Endodermal cell (in vitro differentiated cells): ENCODE measurements around the gene PRPF19. TPM values are rescaled to one million over a fixed set of nuclear protein-coding genes. Genes with fewer than 3 reads are reported as not detected.

Experiments
- DNase-seq: peaks from one replicate; pipeline ENCODE4 v3.0.0-alpha.2; 2017
- H3K27ac ChIP-seq: 2 replicates; pipeline ENCODE4 v1.5.1; 2013; ENCODE audit warnings: mild to moderate bottlenecking, low read depth, low read length, moderate library complexity
- H3K27me3 ChIP-seq: 2 replicates; pipeline ENCODE4 v1.6.1; 2013; ENCODE audit warnings: mild to moderate bottlenecking, low read length, moderate library complexity; ENCODE audit not compliant: insufficient read depth, control insufficient read depth, poor library complexity, severe bottlenecking
- H3K36me3 ChIP-seq: 2 replicates; pipeline ENCODE4 v1.7.0; 2013; ENCODE audit warnings: mild to moderate bottlenecking, low read length, moderate library complexity; ENCODE audit not compliant: control insufficient read depth, insufficient read depth
- H3K4me1 ChIP-seq: one replicate; pipeline ENCODE4 v1.7.0; 2013; ENCODE audit warnings: low read length; ENCODE audit not compliant: control insufficient read depth, insufficient read depth
- H3K4me3 ChIP-seq: 2 replicates; pipeline ENCODE4 v1.5.1; 2013; ENCODE audit warnings: mild to moderate bottlenecking, low read length, moderate library complexity
- H3K9ac ChIP-seq: 2 replicates; pipeline ENCODE4 v1.6.1; 2013; ENCODE audit warnings: mild to moderate bottlenecking, low read length, moderate library complexity; ENCODE audit not compliant: poor library complexity, severe bottlenecking; ENCODE audit errors: extremely low read depth
- H3K9me3 ChIP-seq: 2 replicates; pipeline ENCODE4 v1.6.1; 2013; ENCODE audit warnings: mild to moderate bottlenecking, low read length, moderate library complexity; ENCODE audit not compliant: control insufficient read depth
- H3K27ac Mint-ChIP-seq: 2 replicates; pipeline ENCODE4 v1.8.0; 2020; ENCODE audit warnings: mixed read lengths
- H3K27me3 Mint-ChIP-seq: 2 replicates; pipeline ENCODE4 v1.8.0; 2021; ENCODE audit warnings: mild to moderate bottlenecking, mixed read lengths; ENCODE audit not compliant: insufficient read depth
- H3K36me3 Mint-ChIP-seq: 2 replicates; pipeline ENCODE4 v1.8.0; 2020; ENCODE audit warnings: low read depth, mixed read lengths
- H3K4me1 Mint-ChIP-seq: 2 replicates; pipeline ENCODE4 v1.8.0; 2020; ENCODE audit warnings: mixed read lengths
- H3K4me3 Mint-ChIP-seq: 2 replicates; pipeline ENCODE4 v1.8.0; 2020; ENCODE audit warnings: mild to moderate bottlenecking, moderate library complexity, mixed read lengths
- H3K9me3 Mint-ChIP-seq: 2 replicates; pipeline ENCODE4 v1.8.0; 2020; ENCODE audit warnings: mild to moderate bottlenecking, mixed read lengths
- WGBS, 2 experiments: methylation state at CpG; one replicate each; pipeline versions ENCODE4 v1.1.5 to v1.1.7; 2013; ENCODE audit warnings: missing lambda C conversion rate in 2 of 2, mixed read lengths in 1 of 2; ENCODE audit not compliant: insufficient coverage in 1 of 2, insufficient read length in 1 of 2; 5-methylcytosine and 5-hydroxymethylcytosine counted together
- total RNA-seq, 2 donors: library from RNA; stranded (reverse); fragmentation: NEBNext Ultra II Directional in 1 of 2; extraction: Animal tissue kit (Norgen Biotek cat#: 25700) in 1 of 2; gene quantifications; 2 replicates in 1 of 2; 3 replicates in 1 of 2; pipeline ENCODE4 v1.2.1, GENCODE V29; 2021
- TF ChIP-seq, protein P1 (sequence below): fragments of 200-600 bp; sonication (generic); conservative IDR thresholded peaks from 2 replicates; pipeline ENCODE4 v1.5.0; 2021; ENCODE audit warnings: antibody characterized with exemption, mild to moderate bottlenecking

Gene PRPF19
- total RNA-seq, 2 donors from 2014 or later = 106 to 109 TPM

GRCh38 chr11:60872961-60873524 is 33.3 kb downstream of the PRPF19 start:
- no peak overlapping the region for H3K4me3 Mint-ChIP-seq
- 54 to 72% methylated on average over 9 to 16 of the region's 16 CpGs for WGBS, 2 experiments
- H3K36me3 ChIP-seq = peaks cover 8% of the 10 kb centered on the region
- no peak overlapping the region for H3K9ac ChIP-seq
- peaks cover 4% of the 10 kb centered on the region for H3K4me1 Mint-ChIP-seq
- H3K9me3 ChIP-seq = no peaks in the 10 kb centered on the region
- no peaks in the 10 kb centered on the region for H3K27me3 ChIP-seq
- no peak overlapping the region for H3K27ac ChIP-seq
- no peak overlapping the region for H3K27ac Mint-ChIP-seq
- TF ChIP-seq, protein P1, sequence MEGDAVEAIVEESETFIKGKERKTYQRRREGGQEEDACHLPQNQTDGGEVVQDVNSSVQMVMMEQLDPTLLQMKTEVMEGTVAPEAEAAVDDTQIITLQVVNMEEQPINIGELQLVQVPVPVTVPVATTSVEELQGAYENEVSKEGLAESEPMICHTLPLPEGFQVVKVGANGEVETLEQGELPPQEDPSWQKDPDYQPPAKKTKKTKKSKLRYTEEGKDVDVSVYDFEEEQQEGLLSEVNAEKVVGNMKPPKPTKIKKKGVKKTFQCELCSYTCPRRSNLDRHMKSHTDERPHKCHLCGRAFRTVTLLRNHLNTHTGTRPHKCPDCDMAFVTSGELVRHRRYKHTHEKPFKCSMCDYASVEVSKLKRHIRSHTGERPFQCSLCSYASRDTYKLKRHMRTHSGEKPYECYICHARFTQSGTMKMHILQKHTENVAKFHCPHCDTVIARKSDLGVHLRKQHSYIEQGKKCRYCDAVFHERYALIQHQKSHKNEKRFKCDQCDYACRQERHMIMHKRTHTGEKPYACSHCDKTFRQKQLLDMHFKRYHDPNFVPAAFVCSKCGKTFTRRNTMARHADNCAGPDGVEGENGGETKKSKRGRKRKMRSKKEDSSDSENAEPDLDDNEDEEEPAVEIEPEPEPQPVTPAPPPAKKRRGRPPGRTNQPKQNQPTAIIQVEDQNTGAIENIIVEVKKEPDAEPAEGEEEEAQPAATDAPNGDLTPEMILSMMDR = no peak
- H3K4me3 ChIP-seq = no peak overlapping the region
- H3K4me1 ChIP-seq = no peaks in the 10 kb centered on the region
- H3K9me3 Mint-ChIP-seq = no peaks in the 10 kb centered on the region
- H3K36me3 Mint-ChIP-seq = no peaks in the 10 kb centered on the region
- peak; percentile 80 for DNase-seq
- H3K27me3 Mint-ChIP-seq = peaks cover 1% of the 10 kb centered on the region

DNA sequence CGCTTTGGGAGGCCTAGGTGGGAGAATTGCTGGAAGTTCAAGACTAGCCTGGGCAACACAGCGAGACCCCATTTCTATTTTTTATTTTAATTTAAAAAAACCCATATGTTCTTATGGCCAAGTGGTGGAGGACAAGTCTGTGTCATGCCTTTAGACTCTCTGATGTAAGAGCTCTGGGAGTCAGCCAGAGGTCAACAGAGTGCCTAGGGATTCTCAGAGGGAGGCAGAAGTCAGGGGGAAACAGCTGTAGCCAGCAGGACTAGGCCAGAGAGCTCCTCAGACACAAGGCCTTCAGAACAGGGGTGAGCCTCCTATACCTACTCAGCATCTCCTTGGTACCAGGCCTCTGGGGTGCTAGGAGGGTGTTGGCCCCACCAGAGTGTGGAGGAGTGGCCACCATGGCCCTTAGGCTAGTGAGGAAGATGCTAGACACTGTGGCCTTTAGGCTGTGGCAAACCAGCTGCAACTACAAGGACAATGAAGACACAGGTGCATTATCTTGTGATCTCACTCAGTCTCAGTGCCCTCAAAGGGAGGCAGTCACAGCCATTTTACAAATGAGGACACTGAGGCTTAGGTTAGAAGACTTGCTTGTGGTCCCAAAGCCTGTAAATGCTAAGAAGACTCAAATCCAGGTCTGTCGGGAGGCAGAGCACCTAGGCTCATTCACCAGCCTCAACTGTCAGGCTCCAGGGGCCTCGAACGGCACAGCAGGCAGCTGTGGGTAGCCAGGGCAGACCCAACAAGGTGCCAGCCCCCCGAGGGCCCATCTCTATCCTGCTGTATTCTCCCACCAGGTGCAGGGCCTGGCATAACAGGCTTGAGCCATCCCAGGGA is 34.0 kb downstream of the PRPF19 start:
- TF ChIP-seq, protein P1 = no peak
- peaks cover 4% of the 10 kb centered on the region for H3K4me1 Mint-ChIP-seq
- DNase-seq = no peak
- H3K4me3 Mint-ChIP-seq = no peak overlapping the region
- H3K36me3 ChIP-seq = peaks cover 1% of the 10 kb centered on the region
- H3K4me3 ChIP-seq = no peak overlapping the region
- H3K27me3 ChIP-seq = no peaks in the 10 kb centered on the region
- no peaks in the 10 kb centered on the region for H3K9me3 Mint-ChIP-seq
- no peaks in the 10 kb centered on the region for H3K4me1 ChIP-seq
- no peak overlapping the region for H3K9ac ChIP-seq
- peaks cover 1% of the 10 kb centered on the region for H3K27me3 Mint-ChIP-seq
- H3K27ac Mint-ChIP-seq = no peak overlapping the region
- WGBS, 2 experiments = 87 to 100% methylated on average over 4 to 5 of the region's 6 CpGs
- H3K27ac ChIP-seq = no peak overlapping the region
- no peaks in the 10 kb centered on the region for H3K9me3 ChIP-seq
- H3K36me3 Mint-ChIP-seq = no peaks in the 10 kb centered on the region

DNA sequence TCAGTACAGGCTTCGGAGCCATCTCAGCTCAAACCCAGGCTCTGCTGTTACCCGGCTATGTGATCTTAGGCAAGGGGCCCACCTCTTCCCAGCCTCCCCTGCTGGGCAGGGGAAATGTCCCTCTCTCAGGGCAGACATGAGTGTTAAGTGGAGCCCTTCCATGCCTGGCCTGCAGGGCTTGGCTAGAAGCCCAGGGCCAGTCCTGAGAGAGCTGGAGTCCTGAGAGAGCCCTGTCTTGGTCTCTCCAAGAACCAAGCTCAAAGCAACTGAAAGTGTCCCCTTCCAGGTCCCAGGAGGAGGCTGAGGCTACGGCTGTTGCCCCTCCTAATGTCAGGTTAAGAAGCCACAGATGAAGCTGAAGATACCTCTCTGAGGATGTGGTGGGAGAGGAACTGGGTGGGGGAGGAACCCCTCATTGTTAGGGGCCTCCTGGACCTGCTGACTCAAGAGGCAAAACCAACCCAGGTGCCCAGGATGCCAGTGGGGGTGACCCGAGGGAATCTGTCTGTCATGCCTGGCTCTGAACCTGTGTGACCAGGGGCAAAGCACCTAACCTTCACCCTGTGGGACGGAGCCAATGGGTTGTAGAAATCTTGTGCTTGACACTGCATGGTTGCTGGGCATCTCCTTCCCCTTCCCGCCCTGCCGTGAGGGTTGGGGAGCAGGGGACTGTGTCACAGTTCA is 34.9 kb downstream of the PRPF19 start:
- peak; percentile 61 for DNase-seq
- no peaks in the 10 kb centered on the region for H3K27me3 ChIP-seq
- H3K9ac ChIP-seq = no peak overlapping the region
- no peak overlapping the region for H3K27ac ChIP-seq
- H3K27me3 Mint-ChIP-seq = peaks cover 1% of the 10 kb centered on the region
- H3K9me3 ChIP-seq = no peaks in the 10 kb centered on the region
- no peaks in the 10 kb centered on the region for H3K4me1 ChIP-seq
- no peak overlapping the region for H3K4me3 Mint-ChIP-seq
- WGBS, 2 experiments = 90 to 91% methylated on average over 4 to 7 of the region's 7 CpGs
- H3K4me1 Mint-ChIP-seq = peaks cover 4% of the 10 kb centered on the region
- TF ChIP-seq, protein P1 = no peak
- H3K36me3 Mint-ChIP-seq = no peaks in the 10 kb centered on the region
- no peak overlapping the region for H3K4me3 ChIP-seq
- H3K27ac Mint-ChIP-seq = no peak overlapping the region
- H3K36me3 ChIP-seq = no peaks in the 10 kb centered on the region
- no peaks in the 10 kb centered on the region for H3K9me3 Mint-ChIP-seq
